Esophagus squamous epithelium (tissue), 5 donors: ENCODE data around the gene NCS1. TPM values are rescaled to one million over a fixed set of nuclear protein-coding genes. Genes with fewer than 3 reads are reported as not detected.
A peak's percentile ranks its signal among the peaks of the same experiment; 100 is the strongest.

ENCODE experiments used
- DNase-seq: peaks from one replicate; lab custom pipeline; 2025; lab: John Stamatoyannopoulos, UW
- H3K27ac ChIP-seq, 4 donors: fragments of 200-600 bp; sonication (generic); one replicate each; pipeline ENCODE4 v1.5.1; 2016 to 2019; ENCODE audit warnings: mild to moderate bottlenecking in 1 of 4
- H3K27me3 ChIP-seq, 4 donors: fragments of 200-600 bp; sonication (generic); 1 replicate in 3 of 4; 2 replicates in 1 of 4; pipeline versions ENCODE4 v1.5.1 to v1.6.0; 2017 to 2021; ENCODE audit warnings: antibody characterized with exemption in 1 of 4
- H3K36me3 ChIP-seq, 3 donors: fragments of 200-600 bp; sonication (generic); one replicate each; pipeline ENCODE4 v1.5.1; 2016 to 2019
- H3K4me1 ChIP-seq, 3 donors: fragments of 200-600 bp; sonication (generic); one replicate each; pipeline ENCODE4 v1.5.1; 2017 to 2019
- H3K4me3 ChIP-seq, 4 donors: fragments of 200-600 bp; sonication (generic); 1 replicate in 3 of 4; 2 replicates in 1 of 4; pipeline ENCODE4 v1.5.1; 2016 to 2019; ENCODE audit warnings: mild to moderate bottlenecking in 2 of 4, moderate library complexity in 1 of 4
- H3K9me3 ChIP-seq, 3 donors: fragments of 200-600 bp; sonication (generic); one replicate each; pipeline ENCODE4 v1.5.1; 2016 to 2019
- POLR2A ChIP-seq, 4 donors: fragments of 450-650 bp; IDR thresholded peaks; one replicate each; pipeline ENCODE4 v1.6.1; 2017; ENCODE audit warnings: antibody characterized with exemption in 4 of 4, mild to moderate bottlenecking in 4 of 4, moderate library complexity in 3 of 4
- WGBS, 2 donors: methylation state at CpG; one replicate each; pipeline ENCODE4 v1.1.5; 2018; 5-methylcytosine and 5-hydroxymethylcytosine counted together
- intact Hi-C: fragments of 100-400 bp; cut with DNase I; formaldehyde crosslinking; loops from one replicate; pipeline ENCODE4 v1.15.0; 2022
- total RNA-seq, 4 donors: library from RNA; depleted of rRNA; stranded (reverse); fragments of >200 nt; gene quantifications; one replicate each; pipeline ENCODE4 v1.1.0, GENCODE V29; 2016
- TF ChIP-seq, protein P1 (sequence below), 6 experiments: fragments of 450-650 bp in 4 of 6; fragments of 200-600 bp in 2 of 6; sonication (generic) in 2 of 6; IDR thresholded peaks; one replicate each; pipeline ENCODE4 v1.5.1; 2016 to 2019; ENCODE audit warnings: antibody characterized with exemption in 6 of 6, mild to moderate bottlenecking in 4 of 6, moderate library complexity in 4 of 6
- donor health status: DM: yes; HTN: yes; CAD: no.

Gene NCS1
- total RNA-seq, 4 donors from 2014 or later: 9.3 to 31.3 (median 15.2) TPM

DNA sequence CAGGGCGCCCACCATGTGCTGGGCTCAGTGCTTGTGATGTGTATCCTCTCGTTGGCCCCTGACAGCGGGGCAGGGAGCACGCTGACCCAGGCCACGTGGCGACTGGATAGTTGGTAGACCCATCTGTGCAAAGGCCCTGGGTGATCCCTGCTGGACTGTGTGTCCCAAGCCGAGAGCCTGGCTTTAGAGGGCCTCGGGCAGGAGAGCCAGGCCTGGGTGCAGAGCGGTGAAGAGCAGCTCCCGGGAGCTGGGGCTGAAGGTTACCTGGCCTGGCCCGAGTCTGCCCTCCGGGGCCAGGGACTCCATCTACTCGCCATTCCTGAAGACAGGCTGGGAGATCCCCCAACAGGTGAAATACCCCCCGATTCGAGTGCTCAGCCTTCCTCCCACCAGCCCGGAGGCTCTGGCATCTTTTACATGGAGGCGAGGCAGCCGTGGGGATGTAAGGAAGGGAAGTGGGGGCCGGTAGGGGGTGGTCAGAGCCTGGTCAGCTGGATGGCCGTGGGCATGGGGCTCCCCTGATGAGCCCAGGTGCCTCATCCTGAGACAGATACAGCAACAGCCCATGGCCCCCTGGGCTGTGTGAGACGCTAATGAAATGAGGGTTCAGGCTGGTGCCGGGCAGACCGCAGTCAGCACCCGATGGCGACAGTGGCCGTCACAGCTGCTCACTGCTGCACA, 19.0 kb downstream of the NCS1 start:
- TF ChIP-seq, protein P1, sequence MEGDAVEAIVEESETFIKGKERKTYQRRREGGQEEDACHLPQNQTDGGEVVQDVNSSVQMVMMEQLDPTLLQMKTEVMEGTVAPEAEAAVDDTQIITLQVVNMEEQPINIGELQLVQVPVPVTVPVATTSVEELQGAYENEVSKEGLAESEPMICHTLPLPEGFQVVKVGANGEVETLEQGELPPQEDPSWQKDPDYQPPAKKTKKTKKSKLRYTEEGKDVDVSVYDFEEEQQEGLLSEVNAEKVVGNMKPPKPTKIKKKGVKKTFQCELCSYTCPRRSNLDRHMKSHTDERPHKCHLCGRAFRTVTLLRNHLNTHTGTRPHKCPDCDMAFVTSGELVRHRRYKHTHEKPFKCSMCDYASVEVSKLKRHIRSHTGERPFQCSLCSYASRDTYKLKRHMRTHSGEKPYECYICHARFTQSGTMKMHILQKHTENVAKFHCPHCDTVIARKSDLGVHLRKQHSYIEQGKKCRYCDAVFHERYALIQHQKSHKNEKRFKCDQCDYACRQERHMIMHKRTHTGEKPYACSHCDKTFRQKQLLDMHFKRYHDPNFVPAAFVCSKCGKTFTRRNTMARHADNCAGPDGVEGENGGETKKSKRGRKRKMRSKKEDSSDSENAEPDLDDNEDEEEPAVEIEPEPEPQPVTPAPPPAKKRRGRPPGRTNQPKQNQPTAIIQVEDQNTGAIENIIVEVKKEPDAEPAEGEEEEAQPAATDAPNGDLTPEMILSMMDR (IDR thresholded peaks at IDR 0.05): no peak
- no peak for TF ChIP-seq POLR2A (IDR thresholded peaks at IDR 0.05)
- H3K9me3 ChIP-seq: no peaks in the 10 kb centered on the region
- H3K27ac ChIP-seq: peak overlapping the region; percentile 17 to 94 (median 87)
- intact Hi-C loops: no loop called here
- H3K36me3 ChIP-seq: no peaks in the 10 kb centered on the region
- peaks cover 49 to 99% (median 63%) of the 10 kb centered on the region in 3 donors for H3K4me1 ChIP-seq
- WGBS, 2 donors: 70 to 100% methylated on average over 1 to 11 of the region's 26 CpGs
- no peaks in the 10 kb centered on the region for H3K27me3 ChIP-seq
- no peak for DNase-seq
- no peak overlapping the region for H3K4me3 ChIP-seq

DNA sequence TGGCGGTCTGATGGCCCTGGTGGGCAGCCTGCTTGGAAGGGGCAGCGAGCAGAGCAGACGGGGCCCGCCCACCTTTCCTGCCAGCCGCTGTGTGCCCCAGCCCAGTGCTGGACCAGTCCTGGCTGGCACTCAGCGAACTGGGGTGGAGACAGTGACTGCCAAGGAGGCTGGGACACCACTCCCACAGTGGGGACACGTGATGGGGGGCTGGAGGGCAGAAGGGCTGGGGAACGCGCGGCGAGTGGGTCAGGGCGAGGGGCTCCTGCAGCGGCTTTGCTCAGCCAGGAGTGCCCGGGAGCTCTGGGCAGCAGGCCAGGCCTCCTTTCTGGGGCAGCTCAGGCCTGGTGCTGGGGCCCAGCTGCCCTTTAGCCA, 19.5 kb downstream of the NCS1 start:
- Histone ChIP-seq H3K4me3 (no peak overlapping the region), H3K27me3 (no peaks in the 10 kb centered on the region), H3K4me1 (peaks cover 44 to 99% (median 59%) of the 10 kb centered on the region in 3 donors), H3K27ac (peak overlapping the region; percentile 17 to 94 (median 87)), H3K36me3 (no peaks in the 10 kb centered on the region), H3K9me3 (no peaks in the 10 kb centered on the region)
- no peak for DNase-seq
- TF ChIP-seq, protein P1 (IDR thresholded peaks at IDR 0.05): no peak
- TF ChIP-seq POLR2A (IDR thresholded peaks at IDR 0.05): no peak
- WGBS, 2 donors: 83% methylated on average over 1 of the region's 14 CpGs; no CpG with 5 or more reads in 1 of the 2 donors
- intact Hi-C loops: no loop called here

DNA sequence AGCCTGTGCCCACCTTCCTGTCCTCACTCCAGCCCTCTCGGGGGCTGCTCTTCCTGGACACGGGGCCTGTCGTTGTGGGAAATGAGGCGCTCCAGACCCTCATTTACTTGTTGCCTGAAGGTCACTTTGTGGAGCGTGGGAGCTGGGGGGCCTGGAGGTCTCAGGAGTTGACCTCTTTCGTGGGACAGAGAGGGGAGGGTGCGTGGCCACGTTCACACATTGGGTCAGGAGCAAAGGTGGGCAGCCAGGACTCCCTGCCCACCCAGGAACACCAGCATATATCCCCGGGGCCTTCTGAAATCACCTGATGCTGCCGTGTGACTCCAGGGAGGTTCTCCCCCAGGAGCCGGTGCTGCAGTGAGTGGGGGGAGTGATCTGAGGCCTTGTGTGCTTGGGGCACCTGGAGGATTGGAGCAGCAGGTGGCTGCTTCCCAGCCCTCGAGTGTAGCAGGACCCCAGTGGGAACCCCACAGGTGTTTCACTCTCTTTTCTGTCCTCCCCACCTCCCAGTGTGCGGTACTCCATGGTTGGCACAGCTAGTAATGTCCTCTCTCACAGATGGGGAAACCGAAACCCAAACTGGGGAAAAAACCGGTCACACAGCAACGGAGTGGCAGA, 20.3 kb downstream of the NCS1 start:
- no peak for DNase-seq
- intact Hi-C loops: no loop called here
- H3K27me3 ChIP-seq: no peaks in the 10 kb centered on the region
- peaks cover 38 to 99% (median 52%) of the 10 kb centered on the region in 3 donors for H3K4me1 ChIP-seq
- peak overlapping the region; percentile 17 to 94 (median 87) for H3K27ac ChIP-seq
- no peak overlapping the region for H3K4me3 ChIP-seq
- WGBS, 2 donors: 34 to 63% methylated on average over 2 to 5 of the region's 16 CpGs
- no peak for TF ChIP-seq POLR2A (IDR thresholded peaks at IDR 0.05)
- TF ChIP-seq, protein P1 (IDR thresholded peaks at IDR 0.05): no peak
- H3K9me3 ChIP-seq: no peaks in the 10 kb centered on the region
- H3K36me3 ChIP-seq: no peaks in the 10 kb centered on the region

DNA sequence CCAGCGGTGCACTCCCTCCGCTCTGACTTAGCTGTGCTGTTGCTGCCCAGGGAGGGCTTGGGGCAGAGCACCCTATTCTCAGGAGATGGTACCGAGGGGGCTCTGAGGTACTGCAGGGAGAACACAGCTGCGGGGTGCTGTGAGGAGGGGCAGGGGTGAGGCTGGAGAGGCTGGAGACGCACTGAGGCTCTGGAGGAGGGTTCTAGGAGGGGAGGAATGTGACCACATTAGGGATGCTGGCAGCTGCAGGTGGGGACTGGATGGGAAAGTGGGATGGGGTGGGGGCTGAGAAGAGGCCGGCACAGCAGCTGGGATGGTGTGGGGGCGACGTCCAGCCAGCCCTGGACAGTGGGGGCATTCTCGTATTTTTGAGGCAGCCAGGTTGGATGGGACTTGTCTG, 20.9 kb downstream of the NCS1 start:
- Histone ChIP-seq H3K4me3 (peak overlapping the region in 1 of 4 donors; percentile 15), H3K4me1 (peaks cover 37 to 99% (median 50%) of the 10 kb centered on the region in 3 donors), H3K27me3 (no peaks in the 10 kb centered on the region), H3K27ac (peak overlapping the region; percentile 17 to 94 (median 87)), H3K9me3 (no peaks in the 10 kb centered on the region), H3K36me3 (no peaks in the 10 kb centered on the region)
- intact Hi-C loops: no loop called here
- 42 to 46% methylated on average over 5 to 6 of the region's 9 CpGs for WGBS, 2 donors
- no peak for TF ChIP-seq POLR2A (IDR thresholded peaks at IDR 0.05)
- TF ChIP-seq, protein P1 (IDR thresholded peaks at IDR 0.05): no peak
- no peak for DNase-seq
